SK-N-SH (cell line): Measurements from ENCODE around the gene ZBTB38.

Experiments used
- CTCF ChIP-seq: fragments of 200-600 bp; sonication (generic); IDR thresholded peaks from 2 replicates; pipeline ENCODE4 v1.6.1; 2017; ENCODE audit warnings: antibody characterized with exemption, mild to moderate bottlenecking, moderate library complexity
- EP300 ChIP-seq, 2 experiments: IDR thresholded peaks; 2 replicates each; pipeline versions ENCODE4 v1.4.0 to v1.6.1; 2012; ENCODE audit warnings: borderline replicate concordance in 1 of 2, low read depth in 1 of 2, low read length in 1 of 2
- GATA2 ChIP-seq: sonication (generic); formaldehyde crosslinking; IDR thresholded peaks from 2 replicates; pipeline ENCODE4 v1.5.0; 2020; ENCODE audit warnings: mild to moderate bottlenecking, missing genetic modification reagents
- MEF2A ChIP-seq: IDR thresholded peaks from 2 replicates; pipeline ENCODE4 v1.4.0; 2012; ENCODE audit warnings: low read depth, borderline replicate concordance
- MXI1 ChIP-seq: IDR thresholded peaks from 2 replicates; pipeline ENCODE4 v1.6.1; 2012; ENCODE audit warnings: mild to moderate bottlenecking, low read depth, low read length, improper control_type of control experiment
- POLR2AphosphoS5 ChIP-seq: IDR thresholded peaks from 2 replicates; pipeline ENCODE4 v1.6.1; 2012; ENCODE audit warnings: low read depth, low read length
- RAD21 ChIP-seq: IDR thresholded peaks from 2 replicates; pipeline ENCODE4 v1.6.1; 2012; ENCODE audit warnings: mild to moderate bottlenecking, low read length
- REST ChIP-seq: IDR thresholded peaks from 2 replicates; pipeline ENCODE4 v1.6.1; 2012; ENCODE audit warnings: mild to moderate bottlenecking, low read depth, low read length, moderate library complexity
- USF2 ChIP-seq: fragments of 150-350 bp; IDR thresholded peaks from 2 replicates; pipeline ENCODE4 v1.6.1; 2017; ENCODE audit warnings: antibody characterized with exemption, low read length, low read depth, borderline replicate concordance

- no peak for TF ChIP-seq CTCF
- TF ChIP-seq REST, result no peak
- TF ChIP-seq GATA2 (CRISPR knock-in tag), result no peak
- no peak for TF ChIP-seq POLR2AphosphoS5
- no peak for TF ChIP-seq RAD21
- no peak for TF ChIP-seq MEF2A
- TF ChIP-seq EP300 (IDR thresholded peaks at IDR 0.05; ENCODE audit: borderline replicate concordance in 1 of 2, low read depth in 1 of 2, low read length in 1 of 2), result no peak
- TF ChIP-seq USF2, result no peak
- no peak for TF ChIP-seq MXI1
These were observed 36.7 kb downstream of the ZBTB38 start for GRCh38 chr3:141405025-141405424.
